K562 (cell line): ENCODE measurements around the gene GOLGA6L26.
"Not testable (repeated sequence)": the region's sequence is repeated elsewhere in the genome, so short reads cannot be mapped to it uniquely, and the experiment has no call there.

Experiments
- JUND ChIP-seq, 2 experiments: IDR thresholded peaks; 2 replicates in 1 of 2; 3 replicates in 1 of 2; pipeline ENCODE4 v1.6.1; 2011; ENCODE audit warnings: borderline replicate concordance in 2 of 2, low read depth in 2 of 2, low read length in 2 of 2, improper control_type of control experiment in 1 of 2, missing biosample characterization in 1 of 2, missing genetic modification characterization in 1 of 2, missing genetic modification reagents in 1 of 2
- TF ChIP-seq, protein P1 (sequence below), 3 experiments: IDR thresholded peaks in 2 of 3; conservative IDR thresholded peaks in 1 of 3; 2 replicates each; pipeline ENCODE4 v1.5.1; 2011 to 2012; ENCODE audit warnings: low read length in 3 of 3, mild to moderate bottlenecking in 3 of 3, control low read depth in 2 of 3, improper control_type of control experiment in 1 of 3, inconsistent platforms in 1 of 3, low read depth in 1 of 3, mixed read lengths in 1 of 3, moderate library complexity in 1 of 3; ENCODE audit not compliant: insufficient read depth in 2 of 3

GRCh38 chr15:23380700-23381099 lies 46.7 kb upstream of the GOLGA6L26 start:
- TF ChIP-seq, protein P1, sequence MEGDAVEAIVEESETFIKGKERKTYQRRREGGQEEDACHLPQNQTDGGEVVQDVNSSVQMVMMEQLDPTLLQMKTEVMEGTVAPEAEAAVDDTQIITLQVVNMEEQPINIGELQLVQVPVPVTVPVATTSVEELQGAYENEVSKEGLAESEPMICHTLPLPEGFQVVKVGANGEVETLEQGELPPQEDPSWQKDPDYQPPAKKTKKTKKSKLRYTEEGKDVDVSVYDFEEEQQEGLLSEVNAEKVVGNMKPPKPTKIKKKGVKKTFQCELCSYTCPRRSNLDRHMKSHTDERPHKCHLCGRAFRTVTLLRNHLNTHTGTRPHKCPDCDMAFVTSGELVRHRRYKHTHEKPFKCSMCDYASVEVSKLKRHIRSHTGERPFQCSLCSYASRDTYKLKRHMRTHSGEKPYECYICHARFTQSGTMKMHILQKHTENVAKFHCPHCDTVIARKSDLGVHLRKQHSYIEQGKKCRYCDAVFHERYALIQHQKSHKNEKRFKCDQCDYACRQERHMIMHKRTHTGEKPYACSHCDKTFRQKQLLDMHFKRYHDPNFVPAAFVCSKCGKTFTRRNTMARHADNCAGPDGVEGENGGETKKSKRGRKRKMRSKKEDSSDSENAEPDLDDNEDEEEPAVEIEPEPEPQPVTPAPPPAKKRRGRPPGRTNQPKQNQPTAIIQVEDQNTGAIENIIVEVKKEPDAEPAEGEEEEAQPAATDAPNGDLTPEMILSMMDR (IDR thresholded peaks at IDR 0.05 in 2 of 3, conservative IDR thresholded peaks at IDR 0.05 in 1 of 3; ENCODE audit: insufficient read depth in 2 of 3, low read depth in 1 of 3, low read length in 3 of 3) = not testable (repeated sequence)
- not testable (repeated sequence) for TF ChIP-seq JUND (IDR thresholded peaks at IDR 0.05; ENCODE audit: borderline replicate concordance, low read depth, low read length); JUND (tag; IDR thresholded peaks at IDR 0.05; ENCODE audit: borderline replicate concordance, low read depth, low read length)
